Fibroblast of lung (primary cell): ENCODE data around the gene MUSK. TPM values are rescaled to one million over a fixed set of nuclear protein-coding genes. Genes with fewer than 3 reads are reported as not detected.

Experiments used
- DNase-seq, 2 donors: peaks; one replicate each; pipeline versions ENCODE4 v3.0.0 to v3.0.0-alpha.2; 2010; ENCODE audit warnings: low read depth in 2 of 2
- H2AFZ ChIP-seq: 2 replicates; pipeline ENCODE4 v1.5.1; 2012; ENCODE audit warnings: low read length, control low read depth, inconsistent platforms
- H3K27ac ChIP-seq: 2 replicates; pipeline ENCODE4 v1.5.1; 2011; ENCODE audit warnings: low read length, control low read depth; ENCODE audit not compliant: insufficient read depth
- H3K27me3 ChIP-seq: 2 replicates; pipeline ENCODE4 v1.5.1; 2011; ENCODE audit warnings: mild to moderate bottlenecking, low read length; ENCODE audit not compliant: control insufficient read depth, insufficient read depth
- H3K36me3 ChIP-seq: 2 replicates; pipeline ENCODE4 v1.5.1; 2011; ENCODE audit warnings: low read length; ENCODE audit not compliant: control insufficient read depth, insufficient read depth
- H3K4me1 ChIP-seq: 2 replicates; pipeline ENCODE4 v1.5.1; 2011; ENCODE audit warnings: low read length; ENCODE audit not compliant: control insufficient read depth, insufficient read depth; ENCODE audit errors: extremely low read depth
- H3K4me2 ChIP-seq: 2 replicates; pipeline ENCODE4 v1.5.1; 2011; ENCODE audit warnings: low read length, control low read depth; ENCODE audit not compliant: insufficient read depth; ENCODE audit errors: extremely low read depth
- H3K4me3 ChIP-seq, 4 experiments: fragments of 200-600 bp in 1 of 4; sonication (generic) in 1 of 4; replicated peaks in 1 of 4; 2 replicates each; pipeline ENCODE4 v1.5.1; 2011 to 2016; ENCODE audit warnings: low read length in 4 of 4, low read depth in 3 of 4, mild to moderate bottlenecking in 3 of 4, control low read depth in 2 of 4, inconsistent platforms in 1 of 4, mixed read lengths in 1 of 4; ENCODE audit not compliant: insufficient read depth in 1 of 4; ENCODE audit errors: control extremely low read depth in 1 of 4
- H3K79me2 ChIP-seq: 2 replicates; pipeline ENCODE4 v1.5.1; 2012; ENCODE audit warnings: mild to moderate bottlenecking, low read length, inconsistent platforms; ENCODE audit not compliant: control insufficient read depth, insufficient read depth
- H3K9ac ChIP-seq: 2 replicates; pipeline ENCODE4 v1.5.1; 2011; ENCODE audit warnings: mild to moderate bottlenecking, low read length, control low read depth; ENCODE audit not compliant: insufficient read depth
- H3K9me3 ChIP-seq: 2 replicates; pipeline ENCODE4 v1.5.1; 2012; ENCODE audit warnings: low read depth, low read length; ENCODE audit not compliant: control insufficient read depth, insufficient read depth
- H4K20me1 ChIP-seq: 2 replicates; pipeline ENCODE4 v1.5.1; 2011; ENCODE audit warnings: low read length; ENCODE audit not compliant: control insufficient read depth, insufficient read depth; ENCODE audit errors: extremely low read depth
- EZH2 ChIP-seq: IDR thresholded peaks from 2 replicates; pipeline ENCODE4 v1.5.1; 2012; ENCODE audit warnings: low read length, control low read depth, mild to moderate bottlenecking; ENCODE audit errors: missing control alignments
- polyA plus RNA-seq, 2 donors: library from polyadenylated mRNA; depleted of rRNA in 1 of 2; stranded (reverse) in 1 of 2; unstranded in 1 of 2; fragments of >200 nt; gene quantifications; 2 replicates each; pipeline ENCODE4 v1.2.1, GENCODE V29; 2011 to 2012; ENCODE audit warnings: missing spikeins in 1 of 2
- total RNA-seq: library from RNA; depleted of rRNA; stranded (reverse); fragments of >200 nt; gene quantifications from 2 replicates; pipeline ENCODE4 v1.2.1, GENCODE V29; 2014
- TF ChIP-seq, protein P1 (sequence below), 2 donors: IDR thresholded peaks in 1 of 2; conservative IDR thresholded peaks in 1 of 2; 1 replicate in 1 of 2; 2 replicates in 1 of 2; pipeline ENCODE4 v1.5.1; 2011 to 2012; ENCODE audit warnings: low read length in 2 of 2, control low read depth in 1 of 2, inconsistent platforms in 1 of 2, low read depth in 1 of 2, mild to moderate bottlenecking in 1 of 2

MUSK gene
- total and polyA plus RNA-seq, 2 donors (not counting 1 experiment from before 2014, with no cell fraction given): 0.31 to 0.66 TPM

DNA sequence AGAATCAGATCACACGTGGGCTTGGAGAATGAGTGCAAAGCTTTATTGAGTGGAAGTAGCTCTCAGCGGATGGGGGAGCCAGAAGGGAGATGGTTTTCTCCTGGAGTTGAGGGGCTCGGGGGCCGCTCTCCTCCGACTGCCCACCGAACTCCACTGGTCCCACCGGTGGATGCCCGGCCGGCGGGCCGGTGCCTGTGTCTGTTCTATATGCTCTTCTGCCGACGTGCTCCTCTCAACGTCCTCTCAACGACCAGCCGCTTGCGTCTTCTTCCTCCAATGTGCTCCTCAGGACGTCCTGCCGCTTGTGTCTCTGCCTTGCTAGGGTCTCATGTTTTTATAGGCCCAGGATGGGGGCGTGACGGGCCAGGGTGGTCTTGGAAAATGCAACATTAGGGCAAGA lies 161.9 kb downstream of the MUSK start:
- Histone ChIP-seq H3K27me3 (no peaks in the 10 kb centered on the region), H3K9ac (no peak overlapping the region), H3K36me3 (no peaks in the 10 kb centered on the region), H3K4me2 (no peak overlapping the region), H3K79me2 (no peaks in the 10 kb centered on the region), H4K20me1 (no peaks in the 10 kb centered on the region), H3K27ac (no peak overlapping the region), H3K4me3 (no peak overlapping the region), H3K9me3 (no peaks in the 10 kb centered on the region), H2AFZ (no peak overlapping the region), H3K4me1 (peaks cover 6% of the 10 kb centered on the region)
- no peak for DNase-seq
- no peak for TF ChIP-seq EZH2
- TF ChIP-seq, protein P1, sequence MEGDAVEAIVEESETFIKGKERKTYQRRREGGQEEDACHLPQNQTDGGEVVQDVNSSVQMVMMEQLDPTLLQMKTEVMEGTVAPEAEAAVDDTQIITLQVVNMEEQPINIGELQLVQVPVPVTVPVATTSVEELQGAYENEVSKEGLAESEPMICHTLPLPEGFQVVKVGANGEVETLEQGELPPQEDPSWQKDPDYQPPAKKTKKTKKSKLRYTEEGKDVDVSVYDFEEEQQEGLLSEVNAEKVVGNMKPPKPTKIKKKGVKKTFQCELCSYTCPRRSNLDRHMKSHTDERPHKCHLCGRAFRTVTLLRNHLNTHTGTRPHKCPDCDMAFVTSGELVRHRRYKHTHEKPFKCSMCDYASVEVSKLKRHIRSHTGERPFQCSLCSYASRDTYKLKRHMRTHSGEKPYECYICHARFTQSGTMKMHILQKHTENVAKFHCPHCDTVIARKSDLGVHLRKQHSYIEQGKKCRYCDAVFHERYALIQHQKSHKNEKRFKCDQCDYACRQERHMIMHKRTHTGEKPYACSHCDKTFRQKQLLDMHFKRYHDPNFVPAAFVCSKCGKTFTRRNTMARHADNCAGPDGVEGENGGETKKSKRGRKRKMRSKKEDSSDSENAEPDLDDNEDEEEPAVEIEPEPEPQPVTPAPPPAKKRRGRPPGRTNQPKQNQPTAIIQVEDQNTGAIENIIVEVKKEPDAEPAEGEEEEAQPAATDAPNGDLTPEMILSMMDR (conservative IDR thresholded peaks at IDR 0.05 in 1 of 2, IDR thresholded peaks at IDR 0.05 in 1 of 2; ENCODE audit: low read depth in 1 of 2, low read length in 2 of 2): no peak

DNA sequence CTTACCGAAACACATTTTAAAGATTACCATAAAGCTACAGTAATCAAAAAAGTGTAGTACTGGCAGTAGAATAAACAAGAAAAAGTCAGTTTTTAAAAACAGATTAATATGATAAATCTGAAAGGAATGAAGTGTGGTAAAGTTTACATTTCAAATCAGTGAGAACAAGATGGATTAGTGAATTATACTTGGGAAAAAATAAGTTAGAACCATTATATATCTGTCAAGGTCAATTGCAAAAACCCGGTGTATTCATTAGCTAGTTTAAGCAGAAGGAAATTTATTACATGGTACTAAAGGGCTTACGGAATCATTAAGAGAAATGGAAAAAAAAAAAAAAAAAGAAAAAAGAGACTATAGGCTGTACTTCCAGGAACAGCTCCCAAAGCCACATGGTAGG lies 164.3 kb downstream of the MUSK start:
- Histone ChIP-seq H3K27ac (no peak overlapping the region), H3K4me3 (no peak overlapping the region), H3K4me1 (peaks cover 17% of the 10 kb centered on the region), H3K4me2 (no peak overlapping the region), H4K20me1 (no peaks in the 10 kb centered on the region), H3K27me3 (no peaks in the 10 kb centered on the region), H3K79me2 (no peaks in the 10 kb centered on the region), H2AFZ (no peak overlapping the region), H3K9ac (no peak overlapping the region), H3K9me3 (no peaks in the 10 kb centered on the region), H3K36me3 (no peaks in the 10 kb centered on the region)
- peak in 1 of 2 donors; percentile 32 for DNase-seq
- TF ChIP-seq, protein P1 (conservative IDR thresholded peaks at IDR 0.05 in 1 of 2, IDR thresholded peaks at IDR 0.05 in 1 of 2; ENCODE audit: low read depth in 1 of 2, low read length in 2 of 2): no peak
- no peak for TF ChIP-seq EZH2

DNA sequence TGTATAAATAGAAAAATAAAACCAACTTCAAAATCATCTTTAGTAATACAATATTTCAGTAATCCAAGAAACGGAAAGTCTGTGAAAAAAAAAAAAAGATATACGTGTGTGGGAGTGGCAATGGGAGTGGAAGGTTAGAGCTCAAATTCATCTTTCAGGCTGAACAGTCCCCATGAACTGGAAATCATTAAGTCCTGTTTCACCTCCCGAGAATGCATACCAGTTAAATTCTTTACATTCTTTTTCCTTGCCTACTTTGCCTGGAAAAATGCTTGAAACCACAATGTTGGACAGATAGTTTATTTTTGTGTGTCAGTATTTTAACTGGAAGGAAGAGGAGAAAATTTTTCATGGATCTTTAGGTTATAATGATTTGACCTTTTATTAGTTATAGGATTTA lies 166.8 kb downstream of the MUSK start:
- peaks cover 17% of the 10 kb centered on the region for H3K4me1 ChIP-seq
- H3K79me2 ChIP-seq: no peaks in the 10 kb centered on the region
- no peaks in the 10 kb centered on the region for H3K27me3 ChIP-seq
- no peaks in the 10 kb centered on the region for H4K20me1 ChIP-seq
- TF ChIP-seq, protein P1 (conservative IDR thresholded peaks at IDR 0.05 in 1 of 2, IDR thresholded peaks at IDR 0.05 in 1 of 2; ENCODE audit: low read depth in 1 of 2, low read length in 2 of 2): no peak
- TF ChIP-seq EZH2: no peak
- no peaks in the 10 kb centered on the region for H3K9me3 ChIP-seq
- H3K4me3 ChIP-seq: no peak overlapping the region
- no peak overlapping the region for H3K9ac ChIP-seq
- DNase-seq: peak; percentile 68 to 93
- no peak overlapping the region for H2AFZ ChIP-seq
- H3K27ac ChIP-seq: no peak overlapping the region
- no peaks in the 10 kb centered on the region for H3K36me3 ChIP-seq
- H3K4me2 ChIP-seq: no peak overlapping the region
